ENCODE results near the gene RFC5. TPM values are rescaled to one million over a fixed set of nuclear protein-coding genes. Genes with fewer than 3 reads are reported as not detected.

The RFC5 gene
- total RNA-seq, 1 experiment from 2014 or later: 78.6 TPM

DNA sequence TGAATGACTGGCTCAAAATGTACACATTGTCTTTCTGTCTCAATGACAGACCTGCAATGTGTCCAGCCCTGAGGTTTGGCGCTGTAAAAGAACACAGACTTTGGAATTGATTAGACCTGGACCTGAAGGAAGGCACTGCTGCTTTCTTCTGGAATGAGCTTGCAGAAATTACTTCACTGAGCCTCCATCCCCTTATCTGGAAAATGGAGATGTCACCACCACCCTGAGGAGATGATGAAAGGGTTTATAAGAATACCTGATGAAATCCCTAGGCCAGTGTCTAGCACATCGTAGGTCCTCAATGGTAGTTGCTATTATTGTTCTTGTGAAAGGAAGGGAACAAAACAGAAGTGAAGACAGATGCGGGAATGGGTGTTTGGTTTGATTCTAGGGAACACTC, 54.1 kb downstream of the RFC5 start (continued):
- TF ChIP-seq, protein P1, sequence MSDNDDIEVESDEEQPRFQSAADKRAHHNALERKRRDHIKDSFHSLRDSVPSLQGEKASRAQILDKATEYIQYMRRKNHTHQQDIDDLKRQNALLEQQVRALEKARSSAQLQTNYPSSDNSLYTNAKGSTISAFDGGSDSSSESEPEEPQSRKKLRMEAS (IDR thresholded peaks at IDR 0.05): no peak
- TF ChIP-seq, protein P2, sequence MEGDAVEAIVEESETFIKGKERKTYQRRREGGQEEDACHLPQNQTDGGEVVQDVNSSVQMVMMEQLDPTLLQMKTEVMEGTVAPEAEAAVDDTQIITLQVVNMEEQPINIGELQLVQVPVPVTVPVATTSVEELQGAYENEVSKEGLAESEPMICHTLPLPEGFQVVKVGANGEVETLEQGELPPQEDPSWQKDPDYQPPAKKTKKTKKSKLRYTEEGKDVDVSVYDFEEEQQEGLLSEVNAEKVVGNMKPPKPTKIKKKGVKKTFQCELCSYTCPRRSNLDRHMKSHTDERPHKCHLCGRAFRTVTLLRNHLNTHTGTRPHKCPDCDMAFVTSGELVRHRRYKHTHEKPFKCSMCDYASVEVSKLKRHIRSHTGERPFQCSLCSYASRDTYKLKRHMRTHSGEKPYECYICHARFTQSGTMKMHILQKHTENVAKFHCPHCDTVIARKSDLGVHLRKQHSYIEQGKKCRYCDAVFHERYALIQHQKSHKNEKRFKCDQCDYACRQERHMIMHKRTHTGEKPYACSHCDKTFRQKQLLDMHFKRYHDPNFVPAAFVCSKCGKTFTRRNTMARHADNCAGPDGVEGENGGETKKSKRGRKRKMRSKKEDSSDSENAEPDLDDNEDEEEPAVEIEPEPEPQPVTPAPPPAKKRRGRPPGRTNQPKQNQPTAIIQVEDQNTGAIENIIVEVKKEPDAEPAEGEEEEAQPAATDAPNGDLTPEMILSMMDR (IDR thresholded peaks at IDR 0.05 in 2 of 3, conservative IDR thresholded peaks at IDR 0.05 in 1 of 3; ENCODE audit: borderline replicate concordance in 1 of 3, insufficient read depth in 1 of 3, low read depth in 2 of 3, low read length in 2 of 3): no peak
- TF ChIP-seq CBX3 (IDR thresholded peaks at IDR 0.05; ENCODE audit: low read depth) (no peak), EZH2 (IDR thresholded peaks at IDR 0.05) (no peak), SIN3A (IDR thresholded peaks at IDR 0.05; ENCODE audit: low read depth) (no peak), ELF1 (IDR thresholded peaks at IDR 0.05; ENCODE audit: borderline replicate concordance, low read depth) (no peak), ZNF274 (IDR thresholded peaks at IDR 0.05; ENCODE audit: low read depth, low read length) (no peak)
- TF ChIP-seq, protein P3, sequence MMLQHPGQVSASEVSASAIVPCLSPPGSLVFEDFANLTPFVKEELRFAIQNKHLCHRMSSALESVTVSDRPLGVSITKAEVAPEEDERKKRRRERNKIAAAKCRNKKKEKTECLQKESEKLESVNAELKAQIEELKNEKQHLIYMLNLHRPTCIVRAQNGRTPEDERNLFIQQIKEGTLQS (IDR thresholded peaks at IDR 0.05): no peak

DNA sequence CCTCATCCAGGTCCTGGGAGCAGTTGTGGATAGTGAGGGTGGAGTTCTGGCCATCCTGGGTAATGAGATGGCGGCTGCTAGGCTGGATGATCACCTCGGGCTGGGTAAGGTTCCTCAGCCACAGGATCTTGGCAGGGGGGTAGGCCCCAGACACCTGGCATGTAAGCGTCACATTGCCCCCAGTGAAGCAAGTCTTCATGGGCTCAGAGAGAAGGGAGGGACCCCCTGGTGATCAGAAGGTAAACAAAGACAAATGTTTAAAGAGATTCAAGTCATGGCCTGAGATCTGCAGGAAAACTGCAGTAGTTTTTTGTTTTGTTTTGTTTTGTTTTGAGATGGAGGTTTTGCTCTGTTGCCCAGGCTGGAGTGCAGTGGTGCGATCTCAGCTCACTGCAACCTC, 57.3 kb downstream of the RFC5 start:
- CTCF ChIA-PET: no interaction called here
- no peak overlapping the region for H3K27ac ChIP-seq (ENCODE audit: low read depth, low read length)
- RAD21 ChIA-PET (ENCODE audit: low non-redundant PET in 1 of 2, low total read pairs in 2 of 2, uncharacterized antibody in 2 of 2, unreplicated experiment in 2 of 2): no interaction called here
- no TSS peak for BruUV-seq (replicated peaks)
- H3K4me3 ChIP-seq (replicated peaks in 1 of 2; ENCODE audit: low read depth in 1 of 2, low read length in 2 of 2): no peak overlapping the region
- POLR2A ChIA-PET: no interaction called here
- no peaks in the 10 kb centered on the region for H3K9me3 ChIP-seq (ENCODE audit: control insufficient read depth in 1 of 2, insufficient read depth in 1 of 2, low read depth in 1 of 2, low read length in 2 of 2)
- no peak overlapping the region for H3K4me2 ChIP-seq (ENCODE audit: low read length)
- H3K79me2 ChIP-seq (ENCODE audit: insufficient read depth, low read length): no peaks in the 10 kb centered on the region
- H3K27me3 ChIP-seq (ENCODE audit: insufficient read depth, low read length): no peaks in the 10 kb centered on the region
- ATAC-seq (no peak), DNase-seq (ENCODE audit: low read depth, low spot score) (no peak)
- no peaks in the 10 kb centered on the region for H3K4me1 ChIP-seq (ENCODE audit: control insufficient read depth in 1 of 2, insufficient read depth in 2 of 2, low read length in 2 of 2)
- no peaks in the 10 kb centered on the region for H3K9me2 ChIP-seq (ENCODE audit: insufficient read depth)
- no peaks in the 10 kb centered on the region for H4K20me1 ChIP-seq (ENCODE audit: insufficient read depth)
- H3K36me3 ChIP-seq (ENCODE audit: control insufficient read depth in 1 of 2, insufficient read depth in 2 of 2, low read length in 2 of 2): peaks cover 0 to 14% of the 10 kb centered on the region in 2 experiments; a peak in 1 of 4 replicates
- intact Hi-C loops (cut with micrococcal nuclease): no loop called here
- no peak overlapping the region for H2AFZ ChIP-seq (ENCODE audit: low read depth, low read length, poor library complexity, severe bottlenecking)
- H3K9ac ChIP-seq (ENCODE audit: low read length): no peak overlapping the region
- TF ChIP-seq RAD21 (IDR thresholded peaks at IDR 0.05; ENCODE audit: low read depth) (no peak), SIN3A (IDR thresholded peaks at IDR 0.05; ENCODE audit: low read depth) (no peak), TCF7L2 (IDR thresholded peaks at IDR 0.05; ENCODE audit: borderline replicate concordance, extremely low read depth, insufficient read depth, insufficient read length) (no peak), YY1 (IDR thresholded peaks at IDR 0.05; ENCODE audit: extremely low read depth, insufficient replicate concordance, low read depth, low read length) (no peak), EGR1 (IDR thresholded peaks at IDR 0.05; ENCODE audit: low read depth) (no peak), POLR2A (IDR thresholded peaks at IDR 0.05; ENCODE audit: borderline replicate concordance, extremely low read depth, insufficient read depth, insufficient read length) (no peak), FOSL1 (IDR thresholded peaks at IDR 0.05; ENCODE audit: low read depth) (no peak), EZH2 (IDR thresholded peaks at IDR 0.05) (no peak), ELF1 (IDR thresholded peaks at IDR 0.05; ENCODE audit: borderline replicate concordance, low read depth) (no peak), ZFX (IDR thresholded peaks at IDR 0.05) (no peak)
- TF ChIP-seq, protein P2 (IDR thresholded peaks at IDR 0.05 in 2 of 3, conservative IDR thresholded peaks at IDR 0.05 in 1 of 3; ENCODE audit: borderline replicate concordance in 1 of 3, insufficient read depth in 1 of 3, low read depth in 2 of 3, low read length in 2 of 3): no peak
- TF ChIP-seq, protein P3 (IDR thresholded peaks at IDR 0.05): no peak
- TF ChIP-seq, protein P4, sequence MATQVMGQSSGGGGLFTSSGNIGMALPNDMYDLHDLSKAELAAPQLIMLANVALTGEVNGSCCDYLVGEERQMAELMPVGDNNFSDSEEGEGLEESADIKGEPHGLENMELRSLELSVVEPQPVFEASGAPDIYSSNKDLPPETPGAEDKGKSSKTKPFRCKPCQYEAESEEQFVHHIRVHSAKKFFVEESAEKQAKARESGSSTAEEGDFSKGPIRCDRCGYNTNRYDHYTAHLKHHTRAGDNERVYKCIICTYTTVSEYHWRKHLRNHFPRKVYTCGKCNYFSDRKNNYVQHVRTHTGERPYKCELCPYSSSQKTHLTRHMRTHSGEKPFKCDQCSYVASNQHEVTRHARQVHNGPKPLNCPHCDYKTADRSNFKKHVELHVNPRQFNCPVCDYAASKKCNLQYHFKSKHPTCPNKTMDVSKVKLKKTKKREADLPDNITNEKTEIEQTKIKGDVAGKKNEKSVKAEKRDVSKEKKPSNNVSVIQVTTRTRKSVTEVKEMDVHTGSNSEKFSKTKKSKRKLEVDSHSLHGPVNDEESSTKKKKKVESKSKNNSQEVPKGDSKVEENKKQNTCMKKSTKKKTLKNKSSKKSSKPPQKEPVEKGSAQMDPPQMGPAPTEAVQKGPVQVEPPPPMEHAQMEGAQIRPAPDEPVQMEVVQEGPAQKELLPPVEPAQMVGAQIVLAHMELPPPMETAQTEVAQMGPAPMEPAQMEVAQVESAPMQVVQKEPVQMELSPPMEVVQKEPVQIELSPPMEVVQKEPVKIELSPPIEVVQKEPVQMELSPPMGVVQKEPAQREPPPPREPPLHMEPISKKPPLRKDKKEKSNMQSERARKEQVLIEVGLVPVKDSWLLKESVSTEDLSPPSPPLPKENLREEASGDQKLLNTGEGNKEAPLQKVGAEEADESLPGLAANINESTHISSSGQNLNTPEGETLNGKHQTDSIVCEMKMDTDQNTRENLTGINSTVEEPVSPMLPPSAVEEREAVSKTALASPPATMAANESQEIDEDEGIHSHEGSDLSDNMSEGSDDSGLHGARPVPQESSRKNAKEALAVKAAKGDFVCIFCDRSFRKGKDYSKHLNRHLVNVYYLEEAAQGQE (IDR thresholded peaks at IDR 0.05; ENCODE audit: low read depth): no peak
- TF ChIP-seq, protein P1 (IDR thresholded peaks at IDR 0.05): no peak
